Transverse colon (tissue), 3 donors: ENCODE results near the gene VPS41.

Source experiments
- CTCF ChIP-seq, 5 experiments: fragments of 200-600 bp in 3 of 5; fragments of 450-650 bp in 2 of 5; sonication (generic) in 3 of 5; IDR thresholded peaks; 1 replicate in 2 of 5; 2 replicates in 3 of 5; pipeline ENCODE4 v1.5.1; 2016 to 2017; ENCODE audit warnings: antibody characterized with exemption in 5 of 5, inconsistent platforms in 3 of 5, mild to moderate bottlenecking in 2 of 5, moderate library complexity in 1 of 5
- EP300 ChIP-seq: sonication (generic); formaldehyde crosslinking; IDR thresholded peaks from one replicate; pipeline ENCODE4 v1.6.1; 2017; ENCODE audit warnings: antibody characterized with exemption, low read depth
- POLR2A ChIP-seq: fragments of 450-650 bp; IDR thresholded peaks from one replicate; pipeline ENCODE4 v1.6.1; 2016; ENCODE audit warnings: antibody characterized with exemption, mild to moderate bottlenecking, moderate library complexity

- no peak for TF ChIP-seq POLR2A
- no peak for TF ChIP-seq CTCF (IDR thresholded peaks at IDR 0.05)
- TF ChIP-seq EP300, result no peak
These were observed 155.6 kb downstream of the VPS41 start for GRCh38 chr7:38753347-38753746.
